ENCODE data around the gene KNSTRN. TPM values are rescaled to one million over a fixed set of nuclear protein-coding genes. Genes with fewer than 3 reads are reported as not detected.

KNSTRN gene
- total RNA-seq, 1 donor from 2014 or later: 18.1 TPM

- DNase-seq (no peak), ATAC-seq (no peak)
- no peak for TF ChIP-seq CTCF (IDR thresholded peaks at IDR 0.05)
- no peak overlapping the region for H3K27ac ChIP-seq
- H3K4me3 ChIP-seq: no peak overlapping the region
- no peaks in the 10 kb centered on the region for H3K36me3 ChIP-seq
- no peaks in the 10 kb centered on the region for H3K9me3 ChIP-seq
- no peaks in the 10 kb centered on the region for H3K27me3 ChIP-seq
- H3K4me1 ChIP-seq: peaks cover 15% of the 10 kb centered on the region
- intact Hi-C loops (cut with DNase I): loop anchor here (10.0 kb wide), 1 partner anchor 61 kb away; no protein-coding TSS in a partner anchor
Measured at GRCh38 chr15:40425681-40426080, 43.2 kb downstream of the KNSTRN start.

- ATAC-seq (no peak), DNase-seq (no peak)
- no peaks in the 10 kb centered on the region for H3K4me1 ChIP-seq
- H3K36me3 ChIP-seq: no peaks in the 10 kb centered on the region
- no peak overlapping the region for H3K4me3 ChIP-seq
- H3K27ac ChIP-seq: no peak overlapping the region
- TF ChIP-seq CTCF (IDR thresholded peaks at IDR 0.05): no peak
- H3K27me3 ChIP-seq: no peaks in the 10 kb centered on the region
- intact Hi-C loops (cut with DNase I): loop anchor here (10.0 kb wide), 1 partner anchor 62 kb away; no protein-coding TSS in a partner anchor
- H3K9me3 ChIP-seq: no peaks in the 10 kb centered on the region
Measured at GRCh38 chr15:40427188-40427587, 44.7 kb downstream of the KNSTRN start.

- Histone ChIP-seq H3K4me1 (no peaks in the 10 kb centered on the region), H3K4me3 (no peak overlapping the region), H3K9me3 (no peaks in the 10 kb centered on the region), H3K27me3 (no peaks in the 10 kb centered on the region), H3K27ac (no peak overlapping the region), H3K36me3 (no peaks in the 10 kb centered on the region)
- no peak for TF ChIP-seq CTCF (IDR thresholded peaks at IDR 0.05)
- DNase-seq (no peak), ATAC-seq (peak; percentile 60)
- intact Hi-C loops (cut with DNase I): loop anchor here (10.0 kb wide), 1 partner anchor 63 kb away; no protein-coding TSS in a partner anchor
Measured at GRCh38 chr15:40428185-40428584, 45.7 kb downstream of the KNSTRN start.

GRCh38 chr15:40429068-40429710 lies 46.7 kb downstream of the KNSTRN start:
- DNase-seq (no peak), ATAC-seq (no peak)
- Histone ChIP-seq H3K4me3 (no peak overlapping the region), H3K27me3 (no peaks in the 10 kb centered on the region), H3K27ac (no peak overlapping the region), H3K36me3 (no peaks in the 10 kb centered on the region), H3K9me3 (no peaks in the 10 kb centered on the region), H3K4me1 (no peaks in the 10 kb centered on the region)
- no peak for TF ChIP-seq CTCF (IDR thresholded peaks at IDR 0.05)
- intact Hi-C loops (cut with DNase I): loop anchor here (10.0 kb wide), 1 partner anchor 64 kb away; no protein-coding TSS in a partner anchor

GRCh38 chr15:40430271-40430805 lies 47.8 kb downstream of the KNSTRN start:
- no peak for ATAC-seq
- H3K4me3 ChIP-seq: no peak overlapping the region

More at GRCh38 chr15:40430271-40430805, 47.8 kb downstream of the KNSTRN start:
- no peak for TF ChIP-seq CTCF (IDR thresholded peaks at IDR 0.05)
- Histone ChIP-seq H3K36me3 (no peaks in the 10 kb centered on the region), H3K27me3 (peaks cover 2% of the 10 kb centered on the region), H3K9me3 (no peaks in the 10 kb centered on the region), H3K4me1 (no peaks in the 10 kb centered on the region), H3K27ac (no peak overlapping the region)
- intact Hi-C loops (cut with DNase I): no loop called here
- no peak for DNase-seq
